ENCODE results near the gene CASR.

Gene CASR

DNA sequence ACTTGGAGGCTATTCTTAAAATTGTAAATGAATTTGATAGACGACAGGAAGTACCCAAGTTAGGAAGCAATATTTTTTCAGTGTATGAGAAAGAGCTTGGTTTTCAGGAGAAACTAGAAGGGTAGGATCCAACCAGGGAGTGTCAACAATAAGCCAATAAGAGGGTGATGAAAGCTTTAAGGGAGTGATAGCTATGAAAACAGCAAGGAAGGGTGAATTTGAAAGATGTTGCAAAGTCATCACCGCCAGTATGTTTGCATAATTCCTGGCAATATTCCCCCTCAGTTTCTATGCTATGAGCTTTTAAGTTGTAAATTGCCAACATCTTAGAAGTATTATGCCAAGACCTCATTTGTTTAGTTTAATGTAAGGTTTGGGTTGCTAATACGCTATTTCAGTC lies 129.8 kb downstream of the CASR start:
- H3K27ac Mint-ChIP-seq = no peak overlapping the region
- no peak overlapping the region for H3K4me3 Mint-ChIP-seq
- no peak for ATAC-seq (ENCODE audit: low read depth)
- H3K4me1 Mint-ChIP-seq = peaks cover 3% of the 10 kb centered on the region
- H3K27me3 Mint-ChIP-seq = peaks cover 4% of the 10 kb centered on the region
- peaks cover 3% of the 10 kb centered on the region for H3K36me3 Mint-ChIP-seq
- H3K9me3 Mint-ChIP-seq = peaks cover under 1% of the 10 kb centered on the region
- no peak for DNase-seq (ENCODE audit: low spot score in 2 of 2)

DNA sequence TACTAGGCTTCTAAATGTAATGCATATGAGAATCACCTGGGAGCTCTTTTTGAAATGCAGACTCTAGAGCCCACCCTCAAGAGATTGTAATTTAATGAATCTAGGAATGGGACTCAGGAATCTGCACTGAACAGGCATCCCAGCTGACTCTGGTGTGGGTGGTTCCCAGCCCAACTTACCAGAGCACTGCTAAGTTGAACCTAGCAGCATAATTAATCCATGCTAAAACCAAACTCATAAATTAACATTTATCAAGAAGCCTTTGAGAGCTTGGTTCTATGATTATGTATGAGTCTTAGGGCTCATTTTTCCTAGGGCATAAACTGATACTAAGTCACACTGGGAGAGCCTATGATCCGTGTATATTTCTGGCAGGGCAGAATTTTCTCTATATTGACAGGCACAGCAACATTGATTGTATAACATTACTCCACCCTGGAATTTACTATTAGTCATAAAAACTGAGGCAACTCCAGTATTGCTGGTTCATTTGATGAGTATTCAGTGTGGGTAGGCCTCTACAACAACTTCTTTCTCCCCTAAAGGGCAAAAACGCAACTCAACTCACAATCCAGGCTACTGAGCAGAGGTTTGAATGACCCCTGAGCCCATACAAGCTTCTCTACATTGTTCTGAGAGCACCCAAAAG lies 130.9 kb downstream of the CASR start:
- Mint-ChIP-seq H3K36me3 (peaks cover 4% of the 10 kb centered on the region), H3K4me1 (peaks cover 3% of the 10 kb centered on the region), H3K9me3 (peaks cover 5% of the 10 kb centered on the region), H3K4me3 (no peak overlapping the region), H3K27me3 (peaks cover 4% of the 10 kb centered on the region), H3K27ac (no peak overlapping the region)
- DNase-seq (ENCODE audit: low spot score in 2 of 2) (no peak), ATAC-seq (ENCODE audit: low read depth) (no peak)

- peaks cover 4% of the 10 kb centered on the region for H3K36me3 Mint-ChIP-seq
- H3K27ac Mint-ChIP-seq = no peak overlapping the region
- no peak overlapping the region for H3K4me3 Mint-ChIP-seq
- ATAC-seq (ENCODE audit: low read depth) (no peak), DNase-seq (ENCODE audit: low spot score in 2 of 2) (no peak)
- H3K9me3 Mint-ChIP-seq = peaks cover 7% of the 10 kb centered on the region
- peaks cover 4% of the 10 kb centered on the region for H3K27me3 Mint-ChIP-seq
- peaks cover 1% of the 10 kb centered on the region for H3K4me1 Mint-ChIP-seq
These were observed 132.2 kb downstream of the CASR start for GRCh38 chr3:122315619-122316018.

DNA sequence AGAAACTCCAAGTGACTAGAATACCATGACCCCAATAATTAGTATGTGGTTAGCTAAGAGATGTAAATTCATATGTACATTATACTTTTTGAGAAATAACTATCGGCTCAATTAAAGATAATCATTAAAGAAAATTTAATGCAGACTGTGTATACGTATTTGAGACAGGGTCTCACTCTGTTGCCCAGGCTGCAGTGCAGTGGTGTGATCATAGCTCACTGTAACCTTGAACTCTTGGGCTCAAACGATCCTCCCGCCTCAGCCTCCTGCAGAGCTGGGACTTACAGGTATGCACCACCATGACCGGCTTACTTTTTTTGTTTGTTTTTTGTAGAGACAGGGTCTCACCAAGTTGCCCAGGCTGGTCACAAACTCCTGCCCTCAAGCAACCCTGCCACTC lies 132.9 kb downstream of the CASR start:
- no peak for DNase-seq (ENCODE audit: low spot score in 2 of 2)
- H3K9me3 Mint-ChIP-seq = peaks cover 7% of the 10 kb centered on the region
- peaks cover 4% of the 10 kb centered on the region for H3K27me3 Mint-ChIP-seq
- no peak for ATAC-seq (ENCODE audit: low read depth)
- H3K4me1 Mint-ChIP-seq = no peaks in the 10 kb centered on the region
- H3K4me3 Mint-ChIP-seq = no peak overlapping the region
- peaks cover 4% of the 10 kb centered on the region for H3K36me3 Mint-ChIP-seq
- H3K27ac Mint-ChIP-seq = no peak overlapping the region

GRCh38 chr3:122318620-122319019 lies 135.2 kb downstream of the CASR start:
- ATAC-seq (ENCODE audit: low read depth) (no peak), DNase-seq (ENCODE audit: low spot score in 2 of 2) (no peak)
- H3K27me3 Mint-ChIP-seq = peaks cover 4% of the 10 kb centered on the region
- H3K4me1 Mint-ChIP-seq = no peaks in the 10 kb centered on the region
- no peak overlapping the region for H3K4me3 Mint-ChIP-seq
- peaks cover 7% of the 10 kb centered on the region for H3K9me3 Mint-ChIP-seq
- peaks cover 4% of the 10 kb centered on the region for H3K36me3 Mint-ChIP-seq
- no peak overlapping the region for H3K27ac Mint-ChIP-seq

- ATAC-seq (ENCODE audit: low read depth) = peak; percentile 65
- Mint-ChIP-seq H3K4me1 (no peaks in the 10 kb centered on the region), H3K27ac (no peak overlapping the region), H3K27me3 (no peaks in the 10 kb centered on the region), H3K9me3 (peaks cover 7% of the 10 kb centered on the region), H3K36me3 (peaks cover 4% of the 10 kb centered on the region), H3K4me3 (no peak overlapping the region)
- no peak for DNase-seq (ENCODE audit: low spot score in 2 of 2)
These were observed 138.9 kb downstream of the CASR start for GRCh38 chr3:122322095-122323075.

DNA sequence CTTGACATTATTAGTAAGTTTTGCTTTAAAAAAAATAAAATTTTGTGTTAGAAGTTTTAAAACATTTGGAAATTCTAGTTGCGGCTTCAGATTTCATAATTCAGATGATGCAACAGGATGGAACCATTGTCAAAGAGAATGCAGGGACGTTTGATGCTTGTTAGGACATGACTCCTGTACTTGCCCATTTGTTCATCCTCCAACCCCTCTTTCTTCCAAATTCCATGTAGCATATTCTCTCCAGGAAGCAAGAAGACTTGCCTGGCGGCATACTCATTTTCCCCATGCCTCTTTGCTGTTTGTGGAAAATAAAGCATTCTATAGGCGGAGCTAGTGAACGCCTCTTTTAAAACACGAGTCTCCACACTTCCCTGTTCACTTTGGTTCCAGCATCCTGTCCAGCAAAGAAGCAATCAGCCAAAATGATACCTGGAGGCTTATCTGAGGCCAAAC lies 141.4 kb downstream of the CASR start, which contains the start of gene CSTA:
Gene CSTA (plus strand): TSS at position 378 of the 453 bp plus-strand sequence. CDS start 45 bp downstream, at position 423.
- H3K9me3 Mint-ChIP-seq = peaks cover 3% of the 10 kb centered on the region
- H3K4me3 Mint-ChIP-seq = no peak within 1 kb of the TSS
- H3K27ac Mint-ChIP-seq = no peak within 1 kb of the TSS
- no peaks in the 10 kb centered on the region for H3K4me1 Mint-ChIP-seq
- ATAC-seq (ENCODE audit: low read depth) (no peak), DNase-seq (ENCODE audit: low spot score in 2 of 2) (no peak)
- no peaks in the 10 kb centered on the region for H3K36me3 Mint-ChIP-seq
- no peaks in the 10 kb centered on the region for H3K27me3 Mint-ChIP-seq

GRCh38 chr3:122325769-122326168 lies 142.3 kb downstream of the CASR start:
- Mint-ChIP-seq H3K4me1 (no peaks in the 10 kb centered on the region), H3K4me3 (no peak overlapping the region), H3K27ac (no peak overlapping the region), H3K27me3 (peaks cover 2% of the 10 kb centered on the region), H3K36me3 (no peaks in the 10 kb centered on the region), H3K9me3 (no peaks in the 10 kb centered on the region)
- no peak for ATAC-seq (ENCODE audit: low read depth)
- DNase-seq (ENCODE audit: low spot score in 2 of 2) = no peak

DNA sequence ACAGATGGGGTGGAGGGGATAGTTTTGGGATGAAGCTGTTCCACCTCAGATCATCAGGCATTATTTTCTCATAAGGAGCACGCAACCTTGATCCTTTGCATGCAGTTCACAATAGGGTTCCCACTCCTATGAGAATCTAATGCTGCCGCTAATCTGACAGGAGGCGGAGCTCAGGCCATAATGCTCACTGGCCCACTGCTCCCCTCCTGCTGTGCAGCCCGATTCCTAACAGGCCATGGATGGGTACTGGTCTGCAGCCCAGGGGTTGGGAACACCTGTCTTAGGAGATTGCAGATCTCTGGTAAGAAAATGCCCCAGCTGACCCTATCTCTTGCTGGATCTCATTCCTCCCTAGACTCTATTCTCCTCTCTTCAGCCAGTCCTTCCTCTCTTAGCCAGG lies 148.4 kb downstream of the CASR start:
- Mint-ChIP-seq H3K9me3 (no peaks in the 10 kb centered on the region), H3K27ac (no peak overlapping the region), H3K27me3 (peaks cover 10% of the 10 kb centered on the region), H3K4me1 (peaks cover 3% of the 10 kb centered on the region), H3K36me3 (no peaks in the 10 kb centered on the region), H3K4me3 (no peak overlapping the region)
- DNase-seq (ENCODE audit: low spot score in 2 of 2) (no peak), ATAC-seq (ENCODE audit: low read depth) (no peak)

GRCh38 chr3:122332551-122332950 lies 149.1 kb downstream of the CASR start:
- DNase-seq (ENCODE audit: low spot score in 2 of 2) = no peak
- Mint-ChIP-seq H3K36me3 (no peaks in the 10 kb centered on the region), H3K27ac (no peak overlapping the region), H3K4me3 (no peak overlapping the region), H3K4me1 (peaks cover 3% of the 10 kb centered on the region), H3K9me3 (no peaks in the 10 kb centered on the region), H3K27me3 (peaks cover 10% of the 10 kb centered on the region)
- no peak for ATAC-seq (ENCODE audit: low read depth)

Measured in memory B cell (primary cell).